NCI-H2081 (cell line): ENCODE data around the gene OR2C3.
"Not testable (repeated sequence)": the region's sequence is repeated elsewhere in the genome, so short reads cannot be mapped to it uniquely, and the experiment has no call there.

Experiments
- DNase-seq, 2 experiments: peaks; one replicate each; lab custom pipeline; 2025; lab: John Stamatoyannopoulos, UW

OR2C3 gene

DNA sequence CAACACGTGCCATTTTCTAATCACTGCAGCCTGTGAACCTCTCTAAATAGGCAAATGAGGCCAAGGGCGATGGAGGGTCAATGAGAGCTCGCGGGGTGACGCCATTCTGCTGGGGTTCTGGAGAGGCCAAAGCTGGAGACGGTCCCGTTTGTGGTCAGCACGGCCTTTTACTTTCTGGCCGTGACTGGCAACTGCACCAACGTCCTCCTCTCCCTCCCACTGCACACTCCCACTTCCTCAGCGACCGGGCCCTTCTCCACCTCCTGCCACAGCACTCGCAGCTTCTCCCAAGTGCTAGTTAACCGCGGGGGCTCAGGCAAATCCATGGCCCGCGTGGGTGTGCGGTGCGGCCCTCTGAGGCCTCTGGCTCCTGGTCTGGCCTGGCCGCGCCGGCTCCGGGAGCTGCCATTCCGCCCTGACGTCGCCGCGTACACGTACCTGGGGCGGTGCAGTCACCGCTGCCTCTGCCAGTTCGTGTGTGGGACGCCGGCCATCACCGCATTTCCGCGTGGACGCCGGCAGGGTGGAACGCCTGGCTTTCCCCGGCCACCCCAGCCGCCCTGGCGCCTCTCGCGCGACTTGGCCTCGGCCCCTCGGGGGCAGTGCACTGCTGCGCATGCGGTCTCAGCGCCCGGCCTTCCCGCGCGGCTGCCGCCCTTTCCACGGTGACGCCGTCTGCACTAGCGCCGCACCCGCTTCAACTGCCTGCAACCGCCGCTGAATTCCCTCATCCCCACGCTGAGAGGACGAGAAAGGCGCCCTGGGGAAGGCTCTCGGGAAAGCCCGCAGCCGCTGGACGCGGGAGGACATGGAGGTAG, 18.2 kb downstream of the OR2C3 start:
- DNase-seq, result no peak

DNA sequence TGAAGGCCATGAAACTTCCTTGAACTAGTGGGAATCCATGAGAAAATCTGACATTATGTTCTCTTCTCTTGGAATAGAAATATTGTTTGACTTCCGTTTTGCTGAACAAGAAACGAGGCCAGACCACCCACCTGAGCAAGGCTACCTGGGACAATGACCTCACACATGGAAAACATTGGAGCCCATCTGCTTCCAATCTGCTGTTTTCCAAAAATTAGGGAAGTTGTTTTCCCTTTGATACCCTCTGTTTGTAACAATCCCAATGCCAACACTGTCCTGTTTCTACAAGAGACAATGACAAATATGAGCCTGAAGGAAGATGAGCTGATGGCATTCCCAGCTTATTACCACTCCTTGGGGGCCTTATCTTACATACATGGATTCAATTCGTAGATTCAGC, 29.4 kb downstream of the OR2C3 start:
- no peak for DNase-seq

DNA sequence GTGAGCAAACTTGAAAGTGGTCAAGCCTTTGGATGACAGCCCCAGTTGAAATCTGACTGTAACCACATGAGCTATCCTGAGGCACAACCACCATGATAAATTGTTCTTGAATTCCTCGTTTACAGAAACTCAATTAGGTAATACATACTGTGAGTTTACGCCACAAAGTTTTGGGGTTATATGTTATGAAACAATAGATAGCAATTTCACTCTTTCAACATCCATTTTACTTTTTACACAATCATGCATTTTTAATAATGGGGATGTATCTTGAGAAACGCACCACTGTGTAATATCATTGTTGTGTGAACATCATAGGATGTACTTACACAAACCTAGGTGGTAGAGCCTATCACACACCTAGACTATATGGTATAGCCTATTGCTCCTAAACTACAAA, 35.4 kb downstream of the OR2C3 start:
- no peak for DNase-seq

DNA sequence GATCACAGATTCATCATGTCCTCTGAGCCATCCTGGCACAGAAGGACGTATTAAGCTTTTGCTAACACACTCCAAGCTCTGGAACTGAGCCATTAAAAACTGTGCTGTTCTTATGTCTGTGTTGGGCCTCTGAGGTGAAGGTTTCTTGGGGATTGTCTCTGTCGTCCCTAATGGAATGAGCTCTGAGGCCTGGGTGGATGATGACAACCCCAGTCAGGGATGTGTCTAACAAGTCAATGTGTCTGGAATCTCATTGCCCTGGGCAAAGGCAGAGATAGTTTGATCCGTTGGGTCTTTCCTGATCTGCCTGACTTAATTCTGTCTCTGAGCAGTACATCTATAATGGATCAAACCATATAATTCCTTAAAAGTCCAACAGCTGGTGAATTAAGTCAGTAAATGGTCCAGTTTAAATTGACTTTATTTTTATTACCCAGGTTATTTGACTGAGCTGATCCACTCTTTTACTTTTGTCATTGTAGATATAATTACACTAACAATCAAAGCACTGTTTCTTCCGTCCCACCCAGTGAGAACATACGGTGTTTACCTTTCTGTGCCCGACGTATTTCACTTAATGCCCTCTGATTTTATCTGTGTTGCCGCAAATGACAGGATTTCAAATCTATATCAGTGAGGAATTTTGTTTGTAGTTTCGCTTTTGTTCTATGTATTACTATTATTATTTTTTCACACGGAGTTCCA, 39.5 kb downstream of the OR2C3 start:
- DNase-seq, result peak; percentile 11 to 67

DNA sequence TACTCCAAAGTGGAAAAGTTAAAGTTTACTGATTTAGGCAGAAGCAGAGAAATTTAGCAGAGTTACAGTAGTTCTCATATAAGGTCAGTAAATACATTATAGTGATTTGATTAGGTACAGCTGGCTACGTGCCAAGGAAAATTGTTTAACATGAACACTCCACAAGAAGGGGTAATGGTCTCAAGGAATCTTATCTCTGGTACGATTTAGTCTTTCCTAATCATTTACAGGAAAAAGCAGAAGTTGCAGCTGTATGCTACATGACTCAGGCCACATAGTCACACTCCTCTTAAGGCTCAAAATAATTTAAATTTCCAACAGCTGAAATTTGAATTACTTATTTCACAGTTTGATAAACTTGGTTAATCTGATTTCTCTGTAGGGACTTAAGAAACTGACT, 41.5 kb downstream of the OR2C3 start:
- no peak for DNase-seq

DNA sequence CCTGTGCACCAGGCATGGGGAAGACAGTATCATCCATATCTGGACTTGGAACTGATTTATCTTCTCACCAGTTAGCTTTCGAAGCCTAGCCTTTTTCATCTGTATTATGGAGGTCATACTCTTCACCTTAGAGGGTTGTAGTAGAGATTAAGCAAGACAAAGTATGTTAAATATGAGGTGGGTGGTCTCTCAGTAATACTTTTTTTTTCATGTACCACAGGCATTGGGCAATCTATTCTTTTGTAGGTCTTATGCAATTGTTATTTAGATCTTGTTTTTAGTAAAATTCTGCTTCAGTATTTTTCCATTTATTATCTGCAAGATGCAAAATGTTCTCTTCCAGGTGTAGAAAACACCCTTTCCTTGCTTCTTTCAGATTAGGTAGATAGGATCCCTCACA, 43.1 kb downstream of the OR2C3 start:
- no peak for DNase-seq

DNA sequence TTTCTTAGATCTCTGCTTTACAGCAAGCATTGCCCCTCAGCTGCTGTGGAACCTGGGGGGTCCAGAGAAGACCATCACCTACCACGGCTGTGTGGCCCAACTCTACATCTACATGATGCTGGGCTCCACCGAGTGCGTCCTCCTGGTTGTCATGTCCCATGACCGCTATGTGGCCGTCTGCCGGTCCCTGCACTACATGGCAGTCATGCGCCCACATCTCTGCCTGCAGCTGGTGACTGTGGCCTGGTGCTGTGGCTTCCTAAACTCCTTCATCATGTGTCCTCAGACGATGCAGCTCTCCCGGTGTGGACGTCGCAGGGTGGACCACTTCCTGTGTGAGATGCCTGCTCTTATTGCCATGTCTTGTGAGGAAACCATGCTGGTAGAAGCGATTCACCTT, 44.9 kb downstream of the OR2C3 start:
- DNase-seq, result no peak

DNA sequence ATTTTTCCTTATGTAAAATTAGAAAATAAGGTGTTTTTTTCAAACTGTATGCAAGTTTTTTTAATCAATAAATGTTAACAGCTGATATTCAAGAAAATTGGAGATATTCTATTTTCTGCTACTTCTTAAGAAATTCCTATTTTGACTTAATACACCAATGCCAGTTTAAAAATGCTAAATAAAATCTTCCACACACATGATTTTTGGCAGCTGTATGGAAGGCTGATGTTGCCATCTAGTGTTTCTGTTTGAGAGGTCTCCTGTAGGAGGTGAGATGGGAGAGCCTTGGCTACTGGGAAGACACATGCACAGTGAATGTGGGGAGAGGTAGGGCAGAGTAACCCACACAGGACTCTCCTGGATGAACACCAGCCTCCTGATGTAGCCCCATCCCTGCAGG, 49.2 kb downstream of the OR2C3 start:
- DNase-seq, result peak; percentile 53 to 62

DNA sequence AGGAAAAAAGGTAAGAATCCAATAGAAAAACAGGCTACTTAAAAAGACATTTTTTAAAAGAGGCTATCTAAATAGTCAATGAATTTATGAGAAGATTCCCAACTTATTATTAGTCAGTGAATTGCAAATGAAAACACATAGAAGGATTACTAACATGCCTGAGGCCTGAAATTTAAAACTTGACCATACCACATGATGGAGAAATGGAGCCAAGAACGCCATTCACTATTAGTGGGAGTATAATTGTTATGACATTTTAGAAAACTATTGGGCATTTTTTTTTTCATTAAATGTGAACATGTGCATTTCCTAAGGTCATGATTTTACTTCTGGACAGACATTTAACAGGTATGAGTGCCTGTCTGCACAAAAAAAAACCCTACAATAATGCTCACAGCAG, 53.5 kb downstream of the OR2C3 start:
- no peak for DNase-seq

DNA sequence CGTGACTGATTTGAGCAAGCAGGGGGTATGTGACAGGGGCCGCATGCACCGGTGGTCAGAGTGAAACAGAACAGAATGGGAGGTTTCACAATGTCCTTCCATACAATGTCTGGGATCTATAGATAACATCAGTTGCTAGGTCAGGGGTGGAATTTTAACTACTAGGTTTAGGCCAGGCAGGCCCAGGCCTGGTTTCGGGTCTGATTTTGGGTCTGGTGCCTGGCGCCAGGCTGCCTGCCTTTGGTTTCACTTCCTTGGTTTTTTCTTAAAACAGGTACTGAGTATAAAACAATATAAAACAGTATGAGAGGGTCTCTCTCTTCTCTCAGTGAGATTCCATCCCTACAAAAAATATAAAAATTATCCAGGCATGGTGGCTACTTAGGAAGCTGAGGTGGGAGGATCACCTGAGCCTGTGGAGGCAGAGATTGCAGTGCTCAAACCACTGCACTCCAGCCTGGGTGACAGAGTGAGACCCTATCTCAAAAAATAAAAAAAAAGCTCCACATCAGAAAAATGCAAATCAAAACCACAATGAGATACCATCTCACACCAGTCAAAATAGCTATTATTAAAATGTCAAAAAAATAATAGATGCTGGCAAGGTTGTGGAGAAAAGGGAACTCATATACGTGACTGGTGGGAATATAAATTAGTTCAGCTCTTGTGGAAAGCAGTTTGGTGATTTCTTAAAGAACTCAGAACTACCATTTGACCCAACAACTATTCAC, 59.7 kb downstream of the OR2C3 start:
- not testable (repeated sequence) for DNase-seq

DNA sequence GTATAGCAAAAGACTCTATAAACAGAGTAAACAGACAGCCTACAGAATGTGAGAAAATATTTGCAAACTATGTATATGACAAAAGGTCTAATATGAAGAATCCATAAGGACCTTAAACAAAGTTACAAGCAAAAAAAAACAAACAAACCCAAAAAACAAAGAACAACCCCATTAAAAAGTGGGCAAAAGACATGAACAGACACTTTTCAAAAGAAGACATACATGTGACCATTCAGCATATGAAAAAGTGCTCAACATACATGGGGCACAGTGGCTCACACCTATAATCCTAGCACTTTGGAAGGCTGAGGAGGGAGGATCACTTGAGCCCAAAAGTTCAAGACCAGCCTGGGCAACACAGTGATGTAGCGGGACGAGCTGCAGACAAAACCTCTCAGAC, 60.4 kb downstream of the OR2C3 start:
- DNase-seq, result no peak
